Esophagus muscularis mucosa (tissue), 4 donors: ENCODE results near the gene DAPK2. TPM values are rescaled to one million over a fixed set of nuclear protein-coding genes. Genes with fewer than 3 reads are reported as not detected.
A peak's percentile ranks its signal among the peaks of the same experiment; 100 is the strongest.

ENCODE experiments used
- DNase-seq: peaks from one replicate; pipeline ENCODE4 v3.0.0-alpha.2; 2017; ENCODE audit errors: extremely low spot score
- H3K27ac ChIP-seq, 4 donors: fragments of 200-600 bp; sonication (generic); replicated peaks in 1 of 4; 1 replicate in 3 of 4; 2 replicates in 1 of 4; pipeline ENCODE4 v1.5.1; 2016 to 2019; ENCODE audit warnings: mild to moderate bottlenecking in 1 of 4
- H3K27me3 ChIP-seq, 4 donors: fragments of 200-600 bp; sonication (generic); one replicate each; pipeline versions ENCODE4 v1.5.1 to v1.6.0; 2016 to 2019
- H3K36me3 ChIP-seq, 4 donors: fragments of 200-600 bp; sonication (generic); one replicate each; pipeline ENCODE4 v1.5.1; 2016 to 2019
- H3K4me1 ChIP-seq, 4 donors: fragments of 200-600 bp; sonication (generic); one replicate each; pipeline ENCODE4 v1.5.1; 2016 to 2019
- H3K4me3 ChIP-seq, 4 donors: fragments of 200-600 bp; sonication (generic); 1 replicate in 2 of 4; 2 replicates in 2 of 4; pipeline ENCODE4 v1.5.1; 2016 to 2019; ENCODE audit warnings: mild to moderate bottlenecking in 4 of 4, moderate library complexity in 1 of 4
- H3K9me3 ChIP-seq, 4 donors: fragments of 200-600 bp; sonication (generic); 1 replicate in 3 of 4; 2 replicates in 1 of 4; pipeline ENCODE4 v1.5.1; 2016 to 2019
- EP300 ChIP-seq: sonication (generic); formaldehyde crosslinking; IDR thresholded peaks from one replicate; pipeline ENCODE4 v1.6.1; 2017; ENCODE audit warnings: antibody characterized with exemption
- POLR2A ChIP-seq: fragments of 450-650 bp; IDR thresholded peaks from one replicate; pipeline ENCODE4 v1.6.1; 2017; ENCODE audit warnings: antibody characterized with exemption, moderate library complexity, mild to moderate bottlenecking, low read depth
- POLR2AphosphoS5 ChIP-seq, 2 donors: sonication (generic); formaldehyde crosslinking; IDR thresholded peaks; one replicate each; pipeline ENCODE4 v1.6.1; 2017; ENCODE audit warnings: antibody characterized with exemption in 2 of 2
- WGBS: methylation state at CpG from one replicate; pipeline ENCODE4 v1.1.5; 2018; 5-methylcytosine and 5-hydroxymethylcytosine counted together
- intact Hi-C: fragments of 100-400 bp; cut with DNase I; formaldehyde crosslinking; loops from one replicate; pipeline ENCODE4 v1.15.1; 2023
- total RNA-seq, 4 donors: library from RNA; depleted of rRNA; stranded (reverse); fragments of >200 nt; gene quantifications; one replicate each; pipeline versions ENCODE4 v1.1.0 to v1.2.1, GENCODE V29; 2016
- TF ChIP-seq, protein P1 (sequence below), 3 experiments: fragments of 200-600 bp in 2 of 3; fragments of 450-650 bp in 1 of 3; sonication (generic) in 2 of 3; IDR thresholded peaks; one replicate each; pipeline ENCODE4 v1.5.1; 2017 to 2019; ENCODE audit warnings: antibody characterized with exemption in 3 of 3, mild to moderate bottlenecking in 2 of 3, moderate library complexity in 1 of 3

The DAPK2 gene
- total RNA-seq, 4 donors from 2014 or later, result 1.5 to 11.2 (median 7.3) TPM

DNA sequence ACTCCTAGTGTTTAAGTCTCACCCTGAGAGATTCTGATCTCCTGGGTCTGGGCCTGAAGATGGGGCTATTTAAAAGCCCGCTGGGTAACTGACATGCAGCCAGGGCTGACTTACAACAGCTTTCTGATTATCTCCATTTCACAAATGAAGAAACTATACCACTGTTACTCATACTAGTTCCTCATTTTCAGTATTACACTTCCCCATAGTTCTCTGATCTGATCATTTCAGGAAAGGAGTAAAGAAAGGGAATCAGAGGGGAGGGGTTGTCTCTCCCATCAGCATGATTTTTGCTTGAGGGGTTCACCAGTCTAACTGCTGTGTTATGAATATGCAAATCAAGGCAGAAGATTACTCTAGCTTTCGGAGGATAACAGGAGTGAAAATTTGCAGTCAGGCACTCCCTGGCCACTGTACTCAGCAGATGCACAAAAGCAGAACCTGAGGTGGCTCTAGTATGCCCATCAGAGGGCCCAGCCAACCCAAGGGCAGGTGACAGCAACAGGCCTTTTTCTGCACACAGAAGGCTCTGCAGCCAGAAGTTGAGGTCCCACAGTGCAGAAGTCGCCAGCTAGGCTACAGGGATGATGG is 59.4 kb downstream of the DAPK2 start:
- Histone ChIP-seq H3K9me3 (no peaks in the 10 kb centered on the region), H3K27ac (no peak overlapping the region), H3K36me3 (no peaks in the 10 kb centered on the region), H3K4me1 (peaks cover 22 to 64% (median 27%) of the 10 kb centered on the region in 4 donors), H3K27me3 (no peaks in the 10 kb centered on the region), H3K4me3 (no peak overlapping the region)
- intact Hi-C loops, result no loop called here
- TF ChIP-seq POLR2AphosphoS5 (IDR thresholded peaks at IDR 0.05), result no peak
- no peak for TF ChIP-seq POLR2A
- TF ChIP-seq, protein P1, sequence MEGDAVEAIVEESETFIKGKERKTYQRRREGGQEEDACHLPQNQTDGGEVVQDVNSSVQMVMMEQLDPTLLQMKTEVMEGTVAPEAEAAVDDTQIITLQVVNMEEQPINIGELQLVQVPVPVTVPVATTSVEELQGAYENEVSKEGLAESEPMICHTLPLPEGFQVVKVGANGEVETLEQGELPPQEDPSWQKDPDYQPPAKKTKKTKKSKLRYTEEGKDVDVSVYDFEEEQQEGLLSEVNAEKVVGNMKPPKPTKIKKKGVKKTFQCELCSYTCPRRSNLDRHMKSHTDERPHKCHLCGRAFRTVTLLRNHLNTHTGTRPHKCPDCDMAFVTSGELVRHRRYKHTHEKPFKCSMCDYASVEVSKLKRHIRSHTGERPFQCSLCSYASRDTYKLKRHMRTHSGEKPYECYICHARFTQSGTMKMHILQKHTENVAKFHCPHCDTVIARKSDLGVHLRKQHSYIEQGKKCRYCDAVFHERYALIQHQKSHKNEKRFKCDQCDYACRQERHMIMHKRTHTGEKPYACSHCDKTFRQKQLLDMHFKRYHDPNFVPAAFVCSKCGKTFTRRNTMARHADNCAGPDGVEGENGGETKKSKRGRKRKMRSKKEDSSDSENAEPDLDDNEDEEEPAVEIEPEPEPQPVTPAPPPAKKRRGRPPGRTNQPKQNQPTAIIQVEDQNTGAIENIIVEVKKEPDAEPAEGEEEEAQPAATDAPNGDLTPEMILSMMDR (IDR thresholded peaks at IDR 0.05), result no peak
- no peak for TF ChIP-seq EP300
- DNase-seq, result no peak
- 80% methylated on average over 3 of the region's 3 CpGs for WGBS

DNA sequence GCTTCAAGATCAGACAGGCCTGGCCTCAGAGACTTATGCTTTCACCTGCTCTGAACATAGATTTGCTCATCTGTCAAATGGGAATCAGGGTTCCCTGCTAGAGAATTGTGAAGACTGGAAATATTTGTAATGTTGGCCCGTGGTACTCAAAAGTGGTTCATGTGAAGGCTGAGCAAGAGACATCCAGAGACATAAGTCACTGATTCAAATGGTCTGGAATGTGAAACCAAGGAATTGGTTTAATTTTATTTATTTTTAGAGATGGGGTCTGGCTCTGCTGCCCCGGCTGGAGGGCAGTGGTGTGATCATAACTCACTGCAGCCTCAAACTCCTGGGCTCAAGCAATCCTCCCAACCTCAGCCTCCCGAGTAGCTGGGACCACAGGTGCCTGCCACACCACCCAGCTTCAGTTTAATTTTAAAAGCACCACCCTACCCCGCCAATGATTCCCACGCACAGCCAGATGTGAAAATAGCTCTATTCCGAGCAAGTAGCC is 60.1 kb downstream of the DAPK2 start:
- no peak overlapping the region for H3K27ac ChIP-seq
- TF ChIP-seq, protein P1 (IDR thresholded peaks at IDR 0.05), result no peak
- TF ChIP-seq EP300, result no peak
- TF ChIP-seq POLR2A, result no peak
- no peak for TF ChIP-seq POLR2AphosphoS5 (IDR thresholded peaks at IDR 0.05)

DNA sequence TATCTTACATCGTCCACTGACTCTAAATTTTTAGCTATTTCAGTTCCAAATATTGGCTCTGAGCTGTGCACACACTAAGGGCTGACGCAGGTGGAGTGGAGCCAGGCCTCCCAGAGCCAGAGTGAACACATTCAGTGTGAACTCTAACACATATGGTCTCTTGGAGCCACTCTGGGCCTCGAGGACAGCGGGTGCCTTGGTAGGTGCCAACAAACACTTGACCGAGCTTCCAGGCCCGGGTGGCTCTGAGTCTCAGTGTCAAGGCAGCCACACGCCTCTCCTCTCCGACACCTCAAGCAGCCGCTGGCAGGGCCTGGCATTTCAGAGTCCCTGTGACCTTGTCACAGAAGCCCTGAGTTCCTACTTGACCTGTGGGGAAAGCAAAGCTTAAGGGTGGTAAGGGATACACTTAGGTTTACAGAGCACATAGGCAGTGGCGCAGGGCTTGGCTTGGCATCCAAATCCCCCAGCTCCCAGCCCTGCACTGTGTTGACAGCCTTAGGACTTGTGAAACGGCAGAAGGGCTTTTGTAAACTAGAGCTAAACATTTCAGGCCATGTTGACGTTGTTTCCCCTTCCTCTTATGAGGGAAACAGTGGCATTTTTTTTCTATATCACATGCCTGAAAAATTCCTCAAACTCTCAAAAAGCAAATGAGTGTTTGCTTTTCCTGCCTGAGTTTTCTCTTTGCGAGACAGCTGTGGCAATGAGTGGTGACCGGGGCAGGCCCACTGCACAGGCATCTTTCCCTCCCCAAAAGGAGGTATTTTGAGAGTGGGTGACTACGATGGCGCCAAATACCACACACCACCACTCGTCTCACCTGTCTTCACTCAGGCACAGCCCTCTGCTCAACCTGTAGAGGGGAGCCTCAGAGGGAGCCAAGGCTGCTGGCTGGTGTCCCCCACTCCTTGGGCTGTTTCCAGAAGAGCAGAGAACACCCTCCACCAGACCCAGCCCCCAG is 60.8 kb downstream of the DAPK2 start:
- H3K4me1 ChIP-seq, result peaks cover 11 to 51% (median 14%) of the 10 kb centered on the region in 4 donors
- DNase-seq, result no peak
- H3K9me3 ChIP-seq, result no peaks in the 10 kb centered on the region
- H3K27me3 ChIP-seq, result no peaks in the 10 kb centered on the region
- 74% methylated on average over 11 of the region's 17 CpGs for WGBS
- no peaks in the 10 kb centered on the region for H3K36me3 ChIP-seq
- no peak overlapping the region for H3K4me3 ChIP-seq
- peak overlapping the region in 2 of 4 donors; percentile 17 to 42 for H3K27ac ChIP-seq
- intact Hi-C loops, result no loop called here
- TF ChIP-seq POLR2AphosphoS5 (IDR thresholded peaks at IDR 0.05) (peak in 1 of 2 donors; percentile 4), EP300 (no peak)

More for the DNA sequence above, 60.1 kb downstream of the DAPK2 start:
- DNase-seq, result no peak
- Histone ChIP-seq H3K27me3 (no peaks in the 10 kb centered on the region), H3K9me3 (no peaks in the 10 kb centered on the region), H3K4me3 (no peak overlapping the region), H3K36me3 (no peaks in the 10 kb centered on the region), H3K4me1 (peaks cover 18 to 58% (median 21%) of the 10 kb centered on the region in 4 donors)
- WGBS, result 99% methylated on average over 6 of the region's 6 CpGs
- intact Hi-C loops, result no loop called here

DNA sequence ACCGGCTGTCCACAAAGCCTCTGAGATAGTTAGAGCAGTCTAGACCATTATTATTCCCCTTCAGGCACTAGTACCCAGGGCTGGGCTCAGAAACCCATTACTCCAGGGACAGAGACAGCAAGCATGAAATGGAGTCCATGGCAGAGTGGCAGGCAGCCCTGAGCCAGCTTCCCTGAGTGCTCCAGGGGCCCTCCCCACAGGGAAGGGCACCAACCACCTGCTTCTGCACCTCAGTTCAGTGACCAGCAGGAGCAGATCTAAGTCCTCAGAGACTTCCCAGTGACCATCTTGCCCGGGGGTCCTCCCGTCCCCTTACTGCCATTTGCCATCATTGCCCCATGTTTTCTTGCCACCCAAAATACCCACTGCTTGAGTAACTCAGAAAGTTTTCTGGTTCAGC is 62.0 kb downstream of the DAPK2 start:
- H3K27ac ChIP-seq, result no peak overlapping the region
- H3K4me1 ChIP-seq, result peaks cover 11 to 50% (median 14%) of the 10 kb centered on the region in 4 donors
- no peaks in the 10 kb centered on the region for H3K9me3 ChIP-seq
- intact Hi-C loops, result no loop called here
- WGBS, result 91% methylated on average over 3 of the region's 3 CpGs
- TF ChIP-seq POLR2AphosphoS5 (IDR thresholded peaks at IDR 0.05) (no peak), EP300 (no peak), POLR2A (no peak)
- TF ChIP-seq, protein P1 (IDR thresholded peaks at IDR 0.05), result no peak
- no peak overlapping the region for H3K4me3 ChIP-seq
- no peaks in the 10 kb centered on the region for H3K36me3 ChIP-seq
- no peak for DNase-seq
- H3K27me3 ChIP-seq, result no peaks in the 10 kb centered on the region
